CD14-positive monocyte (primary cell): Measurements from ENCODE around the gene CAMK1G. TPM values are rescaled to one million over a fixed set of nuclear protein-coding genes. Genes with fewer than 3 reads are reported as not detected.

Source experiments
- DNase-seq, 3 donors: peaks; one replicate each; pipeline ENCODE4 v3.0.0-alpha.2; 2011 to 2022
- H2AFZ ChIP-seq: 2 replicates; pipeline ENCODE4 v1.6.0; 2012; ENCODE audit warnings: mild to moderate bottlenecking, low read depth, low read length, inconsistent platforms; ENCODE audit not compliant: insufficient read depth, poor library complexity, severe bottlenecking
- H3K27ac ChIP-seq, 2 donors: 1 replicate in 1 of 2; 2 replicates in 1 of 2; pipeline ENCODE4 v1.5.1; 2012 to 2013; ENCODE audit warnings: low read length in 2 of 2, control low read depth in 1 of 2, inconsistent platforms in 1 of 2, low read depth in 1 of 2, mild to moderate bottlenecking in 1 of 2
- H3K27me3 ChIP-seq, 2 donors: one replicate each; pipeline versions ENCODE4 v1.6.0 to v1.6.1; 2011 to 2013; ENCODE audit warnings: low read length in 2 of 2; ENCODE audit not compliant: control insufficient read depth in 2 of 2, insufficient read depth in 2 of 2
- H3K36me3 ChIP-seq, 2 donors: replicated peaks in 1 of 2; 1 replicate in 1 of 2; 2 replicates in 1 of 2; pipeline versions ENCODE4 v1.5.1 to v1.6.1; 2012 to 2013; ENCODE audit warnings: low read length in 2 of 2, control low read depth in 1 of 2, inconsistent platforms in 1 of 2, mild to moderate bottlenecking in 1 of 2; ENCODE audit not compliant: insufficient read depth in 2 of 2, control insufficient read depth in 1 of 2
- H3K4me1 ChIP-seq, 2 donors: 1 replicate in 1 of 2; 2 replicates in 1 of 2; pipeline versions ENCODE4 v1.5.1 to v1.6.1; 2012 to 2013; ENCODE audit warnings: low read length in 2 of 2, control low read depth in 1 of 2, inconsistent platforms in 1 of 2, mild to moderate bottlenecking in 1 of 2, moderate library complexity in 1 of 2; ENCODE audit not compliant: insufficient read depth in 2 of 2, control insufficient read depth in 1 of 2
- H3K4me2 ChIP-seq: replicated peaks from 2 replicates; pipeline ENCODE3; 2012; ENCODE audit warnings: low read length, moderate library complexity, mild to moderate bottlenecking; ENCODE audit not compliant: poor library complexity, severe bottlenecking; ENCODE audit errors: extremely low read depth
- H3K4me3 ChIP-seq, 3 experiments: fragments of 200-600 bp in 1 of 3; sonication (generic) in 1 of 3; replicated peaks in 1 of 3; 1 replicate in 2 of 3; 2 replicates in 1 of 3; pipeline ENCODE4 v1.5.1; 2011 to 2013; ENCODE audit warnings: low read length in 3 of 3, mild to moderate bottlenecking in 3 of 3, control low read depth in 2 of 3, low read depth in 2 of 3, inconsistent platforms in 1 of 3, moderate library complexity in 1 of 3
- H3K79me2 ChIP-seq: 2 replicates; pipeline ENCODE4 v1.6.0; 2012; ENCODE audit warnings: mild to moderate bottlenecking, control low read depth, inconsistent platforms, low read length, moderate library complexity; ENCODE audit not compliant: insufficient read depth
- H3K9ac ChIP-seq: 2 replicates; pipeline ENCODE4 v1.6.0; 2017; ENCODE audit warnings: low read length, mild to moderate bottlenecking; ENCODE audit not compliant: insufficient read depth, poor library complexity, severe bottlenecking
- H3K9me3 ChIP-seq, 2 donors: replicated peaks in 1 of 2; 1 replicate in 1 of 2; 2 replicates in 1 of 2; pipeline versions ENCODE4 v1.5.1 to v1.6.1; 2012 to 2013; ENCODE audit warnings: low read length in 2 of 2, control low read depth in 1 of 2; ENCODE audit not compliant: control insufficient read depth in 1 of 2, insufficient read depth in 1 of 2
- H4K20me1 ChIP-seq: 2 replicates; pipeline ENCODE4 v1.6.0; 2012; ENCODE audit warnings: mild to moderate bottlenecking, low read length, control low read depth, moderate library complexity; ENCODE audit not compliant: insufficient read depth
- H3K27ac Mint-ChIP-seq, 7 donors: one replicate each; pipeline ENCODE4 v1.8.0; 2020; ENCODE audit warnings: mild to moderate bottlenecking in 7 of 7, mixed read lengths in 7 of 7, moderate library complexity in 6 of 7, inconsistent platforms in 2 of 7
- H3K27me3 Mint-ChIP-seq, 3 donors: one replicate each; pipeline ENCODE4 v1.8.0; 2021 to 2022; ENCODE audit warnings: low read depth in 3 of 3, mild to moderate bottlenecking in 3 of 3, mixed read lengths in 3 of 3, moderate library complexity in 3 of 3, inconsistent platforms in 1 of 3
- H3K36me3 Mint-ChIP-seq, 2 donors: one replicate each; pipeline ENCODE4 v1.8.0; 2020; ENCODE audit warnings: mixed read lengths in 2 of 2, inconsistent platforms in 1 of 2, mild to moderate bottlenecking in 1 of 2
- H3K4me1 Mint-ChIP-seq: one replicate; pipeline ENCODE4 v1.8.0; 2020; ENCODE audit warnings: mild to moderate bottlenecking, mixed read lengths
- H3K4me3 Mint-ChIP-seq, 2 donors: one replicate each; pipeline ENCODE4 v1.8.0; 2020; ENCODE audit warnings: mild to moderate bottlenecking in 2 of 2, mixed read lengths in 2 of 2, moderate library complexity in 1 of 2
- H3K9me3 Mint-ChIP-seq, 7 donors: one replicate each; pipeline ENCODE4 v1.8.0; 2020 to 2022; ENCODE audit warnings: mixed read lengths in 7 of 7, mild to moderate bottlenecking in 6 of 7, moderate library complexity in 6 of 7, inconsistent platforms in 2 of 7
- CTCF ChIP-seq: fragments of 200-600 bp; IDR thresholded peaks from one replicate; pipeline ENCODE4 v1.8.0; 2022; ENCODE audit warnings: antibody characterized with exemption, mild to moderate bottlenecking
- WGBS: methylation state at CpG from one replicate; pipeline ENCODE4 v1.1.5; 2013; ENCODE audit warnings: missing lambda C conversion rate; ENCODE audit not compliant: insufficient coverage; 5-methylcytosine and 5-hydroxymethylcytosine counted together
- intact Hi-C, 2 donors: fragments of 100-400 bp; cut with micrococcal nuclease; formaldehyde crosslinking; loops; one replicate each; pipeline versions ENCODE4 v1.15.0 to v1.15.1; 2023
- polyA plus RNA-seq, 3 donors: library from polyadenylated mRNA; depleted of rRNA in 1 of 3; unstranded in 2 of 3; stranded (reverse) in 1 of 3; fragments of 300-500 nt in 2 of 3; fragments of >200 nt in 1 of 3; fragmentation: Illumina TruSeq in 2 of 3; gene quantifications; 1 replicate in 2 of 3; 2 replicates in 1 of 3; pipeline ENCODE4 v1.2.3, GENCODE V29; 2012 to 2021

CAMK1G gene
- polyA plus RNA-seq, 3 donors: not detected

DNA sequence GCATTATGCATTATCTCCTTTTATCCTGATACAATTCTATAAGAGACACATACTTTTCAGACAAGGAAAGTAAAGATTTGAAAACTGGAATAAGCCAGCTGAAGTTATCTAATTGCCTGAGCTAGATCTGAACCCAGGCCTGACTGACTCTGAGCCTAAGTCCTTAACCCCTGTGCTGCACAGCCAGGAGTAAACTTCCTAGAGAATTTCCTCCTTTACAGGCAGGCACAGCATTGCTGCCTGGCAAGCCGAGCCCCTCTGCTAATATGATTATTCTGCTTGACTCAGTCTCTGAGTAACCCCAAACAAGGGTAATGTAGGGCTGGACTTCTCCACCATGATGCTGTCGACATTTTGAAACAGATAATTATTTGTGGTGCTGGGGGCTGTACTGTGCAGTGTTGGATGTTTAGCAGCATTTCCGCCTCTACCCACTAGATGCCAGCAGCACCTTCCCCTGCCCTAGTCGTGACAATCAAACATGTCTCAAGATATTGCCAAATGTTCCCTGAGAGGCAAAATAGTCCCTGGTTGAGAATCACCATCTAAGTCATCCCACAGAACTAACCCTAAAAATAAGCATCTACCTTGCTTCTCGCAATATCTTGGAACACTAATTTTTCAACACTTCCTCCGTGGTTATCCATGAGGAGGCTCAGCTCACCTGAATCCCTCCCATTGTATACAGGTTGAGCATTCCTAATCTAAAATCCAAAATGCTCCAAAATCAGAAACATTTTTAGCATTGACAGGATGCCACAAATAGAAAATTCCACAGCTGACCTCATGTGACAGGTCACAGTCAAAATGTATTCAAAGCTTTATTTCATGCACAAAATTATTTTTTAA, 18.5 kb downstream of the CAMK1G start:
- H3K36me3 ChIP-seq: no peaks in the 10 kb centered on the region
- H3K27ac ChIP-seq: no peak overlapping the region
- peak; percentile 40 to 75 (median 48) for DNase-seq
- H3K9me3 ChIP-seq: no peaks in the 10 kb centered on the region
- H2AFZ ChIP-seq: no peak overlapping the region
- Mint-ChIP-seq H3K27ac (no peak overlapping the region), H3K4me1 (peaks cover 2% of the 10 kb centered on the region), H3K36me3 (no peaks in the 10 kb centered on the region), H3K4me3 (no peak overlapping the region), H3K27me3 (peaks cover 7 to 16% (median 9%) of the 10 kb centered on the region in 3 donors), H3K9me3 (peaks cover 0 to 2% (median 0%) of the 10 kb centered on the region in 7 donors)
- no peaks in the 10 kb centered on the region for H3K79me2 ChIP-seq
- no peak overlapping the region for H3K4me3 ChIP-seq
- intact Hi-C loops: loop anchor here (2.0 to 10.0 kb wide), 2 partner anchors 91 to 93 kb away; no protein-coding TSS in a partner anchor
- H3K9ac ChIP-seq: no peak overlapping the region
- no peak overlapping the region for H3K4me2 ChIP-seq
- no peaks in the 10 kb centered on the region for H3K4me1 ChIP-seq
- H3K27me3 ChIP-seq: peaks cover 13 to 17% of the 10 kb centered on the region in 2 donors
- no peaks in the 10 kb centered on the region for H4K20me1 ChIP-seq
- WGBS: 35% methylated on average over 4 of the region's 6 CpGs
- peak; percentile 66 for TF ChIP-seq CTCF

DNA sequence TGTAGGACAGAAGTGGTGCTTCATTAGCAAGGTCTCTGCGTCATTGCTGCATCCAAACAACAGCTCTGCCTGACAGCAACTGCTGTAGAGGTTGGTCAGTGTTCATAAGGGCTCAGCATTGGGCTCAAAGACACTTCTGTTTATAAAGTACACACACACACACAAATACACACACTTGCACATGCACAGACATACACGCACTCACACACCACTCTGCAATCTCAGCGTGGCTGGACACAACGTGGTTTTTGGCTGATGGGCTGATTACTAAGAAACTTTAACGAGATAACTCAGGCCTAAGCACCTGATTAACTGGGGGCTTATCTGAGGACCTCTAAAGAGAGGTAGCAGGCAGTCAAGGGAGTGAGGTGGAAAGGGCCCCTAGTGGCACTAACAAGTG, 20.4 kb downstream of the CAMK1G start:
- intact Hi-C loops: loop anchor here (2.0 to 10.0 kb wide), 2 partner anchors 89 to 91 kb away; no protein-coding TSS in a partner anchor
- no peaks in the 10 kb centered on the region for H3K36me3 ChIP-seq
- H3K27me3 ChIP-seq: peaks cover 10 to 17% of the 10 kb centered on the region in 2 donors
- no peaks in the 10 kb centered on the region for H4K20me1 ChIP-seq
- no peak overlapping the region for H2AFZ ChIP-seq
- no peaks in the 10 kb centered on the region for H3K9me3 ChIP-seq
- H3K27me3 Mint-ChIP-seq: peaks cover 3 to 18% (median 10%) of the 10 kb centered on the region in 3 donors
- H3K79me2 ChIP-seq: no peaks in the 10 kb centered on the region
- no peak overlapping the region for H3K27ac ChIP-seq
- H3K27ac Mint-ChIP-seq: peak overlapping the region in 2 of 7 donors; percentile 58 to 65
- peaks cover 0 to 2% (median 0%) of the 10 kb centered on the region in 7 donors for H3K9me3 Mint-ChIP-seq
- DNase-seq: no peak
- no peak for TF ChIP-seq CTCF
- H3K4me3 ChIP-seq: no peak overlapping the region
- H3K4me1 Mint-ChIP-seq: peaks cover 6% of the 10 kb centered on the region
- WGBS: 88% methylated on average over 4 of the region's 5 CpGs
- no peaks in the 10 kb centered on the region for H3K36me3 Mint-ChIP-seq
- no peak overlapping the region for H3K4me2 ChIP-seq
- no peak overlapping the region for H3K9ac ChIP-seq
- H3K4me1 ChIP-seq: no peaks in the 10 kb centered on the region
- no peak overlapping the region for H3K4me3 Mint-ChIP-seq
